HG03439 (cell line): ENCODE measurements around the gene CLECL1.
"Not testable (repeated sequence)": the region's sequence is repeated elsewhere in the genome, so short reads cannot be mapped to it uniquely, and the experiment has no call there.

Experiments used
- ATAC-seq: cut with Tn5 transposase; IDR thresholded peaks from one replicate; pipeline ENCODE4 v1.9.1; 2021; ENCODE audit warnings: mild to moderate bottlenecking, moderate library complexity; ENCODE audit not compliant: unreplicated experiment

The CLECL1 gene

DNA sequence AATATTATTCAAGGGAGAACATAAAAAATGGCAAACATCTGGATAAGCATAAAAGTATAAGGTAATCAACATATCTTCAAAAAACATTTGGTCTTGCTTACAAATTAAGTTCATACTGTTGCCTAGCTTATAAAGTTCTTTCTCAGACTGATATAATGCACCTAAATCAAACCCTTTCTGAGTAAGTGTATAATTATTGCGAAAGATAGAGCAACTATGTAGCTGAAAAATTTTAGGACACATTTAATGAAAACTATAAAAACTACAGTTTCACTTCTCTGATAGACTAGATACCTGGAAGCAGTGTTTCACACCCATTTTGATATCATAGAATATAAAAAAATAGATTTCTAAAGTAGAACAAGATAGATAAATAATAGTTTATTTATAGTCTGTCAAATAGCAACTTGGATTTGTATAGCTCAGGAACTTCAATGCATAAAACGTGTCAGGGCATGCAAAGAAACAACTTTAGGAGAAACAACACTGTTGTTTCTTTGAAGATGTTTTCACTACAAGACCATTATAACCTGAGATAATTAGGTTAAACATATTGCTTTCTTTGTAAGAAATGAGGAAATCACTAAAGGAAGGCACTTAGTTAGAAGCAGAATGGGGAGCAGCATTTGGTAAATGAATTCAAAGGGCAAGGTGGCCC, 7.6 kb downstream of the CLECL1 start:
- no peak for ATAC-seq

GRCh38 chr12:9724023-9724422, 8.9 kb downstream of the CLECL1 start:
- no peak for ATAC-seq

GRCh38 chr12:9721394-9722092, 11.4 kb downstream of the CLECL1 start:
- peak; percentile 40 for ATAC-seq

DNA sequence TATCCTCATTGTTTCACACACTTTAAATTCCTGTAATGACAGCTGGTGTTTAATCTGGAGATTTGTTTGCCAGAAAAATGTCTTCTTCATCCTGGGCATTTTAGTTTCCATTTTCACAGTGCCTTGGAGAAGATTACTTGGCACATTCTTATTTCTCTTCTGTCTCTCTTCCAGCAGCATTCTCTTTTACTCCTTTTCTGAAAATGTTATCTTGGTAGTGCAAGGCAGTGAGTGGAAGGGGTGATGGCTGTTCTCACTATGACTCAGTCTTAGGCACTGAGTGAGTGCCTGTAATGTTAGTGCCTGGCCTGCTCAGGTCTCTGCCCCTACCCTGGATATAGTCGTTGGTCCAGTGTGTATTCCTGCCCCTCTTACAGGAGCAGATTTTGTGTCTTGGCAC, 13.1 kb downstream of the CLECL1 start:
- no peak for ATAC-seq

DNA sequence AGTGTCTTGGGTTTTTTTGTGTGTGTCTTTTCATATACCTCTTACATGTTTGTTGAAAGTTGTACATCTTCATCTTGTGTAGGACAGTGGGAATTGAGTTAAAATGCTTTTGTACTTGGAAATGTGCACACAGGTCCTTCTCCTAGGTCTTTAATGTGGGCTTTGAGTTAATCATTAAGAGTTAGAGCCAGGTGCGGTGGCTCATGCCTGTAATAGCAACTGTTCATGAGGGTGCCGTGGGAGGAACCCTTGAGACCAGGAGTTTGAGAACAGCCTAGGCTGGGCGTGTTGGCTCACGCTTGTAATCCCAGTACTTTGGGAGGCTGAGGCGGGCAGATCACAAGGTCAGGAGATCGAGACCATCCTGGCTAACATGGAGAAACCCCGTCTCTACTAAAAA, 13.9 kb downstream of the CLECL1 start:
- ATAC-seq = no peak

- ATAC-seq = peak; percentile 35
Measured at GRCh38 chr12:9717070-9717925, 15.6 kb downstream of the CLECL1 start.

DNA sequence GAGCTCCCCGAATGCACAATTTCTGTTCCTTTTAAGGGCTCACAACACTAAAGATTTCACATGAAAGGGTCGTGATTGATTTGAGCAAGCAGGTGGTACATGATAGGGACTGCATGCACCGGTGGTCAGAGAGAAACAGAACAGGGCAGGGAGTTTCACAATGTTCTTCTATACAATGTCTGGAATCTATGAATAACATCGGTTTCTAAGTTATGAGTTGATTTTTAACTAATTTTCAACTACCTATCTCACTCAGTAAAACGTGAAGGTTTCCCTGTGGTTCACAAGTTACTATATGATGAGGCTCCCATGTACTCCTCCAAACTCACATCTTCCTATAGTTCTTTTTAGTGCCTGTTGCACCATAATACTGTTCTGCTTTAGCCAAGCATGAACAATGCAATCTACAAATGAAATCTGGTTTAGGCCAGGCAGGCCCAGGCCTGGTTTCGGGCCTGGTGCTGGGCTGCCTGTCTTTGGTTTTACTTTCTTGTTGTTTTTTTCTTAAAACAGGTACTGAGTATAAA, 19.8 kb downstream of the CLECL1 start:
- ATAC-seq = peak; percentile 45

GRCh38 chr12:9711664-9712063, 21.2 kb downstream of the CLECL1 start:
- no peak for ATAC-seq

- no peak for ATAC-seq
Measured at GRCh38 chr12:9710584-9711375, 22.1 kb downstream of the CLECL1 start.

DNA sequence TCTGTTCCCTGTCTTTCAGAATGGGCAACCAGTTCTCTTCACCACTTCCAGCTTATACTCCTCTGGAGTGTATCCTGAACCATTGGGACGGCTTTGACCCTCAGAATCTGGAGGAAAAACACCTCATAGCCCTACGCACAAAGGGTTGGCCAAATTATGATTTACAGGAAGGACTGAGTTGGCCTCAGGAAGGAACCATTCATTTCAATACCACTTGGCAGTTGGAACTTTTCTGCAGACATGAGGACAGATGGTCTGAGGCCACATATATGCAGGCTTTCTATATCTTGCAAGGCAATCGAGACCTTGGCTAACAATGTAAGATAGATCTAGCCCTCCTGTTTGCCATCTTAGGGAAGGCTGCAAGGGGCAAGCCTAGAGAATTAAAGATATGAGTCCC, 24.0 kb downstream of the CLECL1 start:
- no peak for ATAC-seq

GRCh38 chr12:9707864-9708808, 24.8 kb downstream of the CLECL1 start:
- ATAC-seq = no peak

DNA sequence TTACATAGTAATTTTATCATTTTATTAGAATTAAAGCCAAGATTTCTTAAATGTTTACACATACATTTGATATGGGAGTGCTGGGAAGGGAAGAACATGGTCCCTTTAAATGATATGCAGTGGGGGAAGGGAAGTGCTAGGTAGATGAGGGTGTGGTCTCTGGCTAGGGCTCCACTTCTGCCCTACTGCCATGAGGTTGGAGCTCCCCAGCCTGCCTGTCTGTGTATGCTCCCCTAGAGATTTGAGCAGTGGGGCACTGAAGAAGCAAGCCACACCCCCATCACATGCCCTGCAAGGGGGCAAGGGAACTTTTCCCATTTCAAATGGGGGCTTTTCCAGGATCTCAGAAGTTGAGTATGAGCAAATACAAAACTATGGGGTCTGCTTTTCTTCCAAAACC, 25.5 kb downstream of the CLECL1 start:
- no peak for ATAC-seq

DNA sequence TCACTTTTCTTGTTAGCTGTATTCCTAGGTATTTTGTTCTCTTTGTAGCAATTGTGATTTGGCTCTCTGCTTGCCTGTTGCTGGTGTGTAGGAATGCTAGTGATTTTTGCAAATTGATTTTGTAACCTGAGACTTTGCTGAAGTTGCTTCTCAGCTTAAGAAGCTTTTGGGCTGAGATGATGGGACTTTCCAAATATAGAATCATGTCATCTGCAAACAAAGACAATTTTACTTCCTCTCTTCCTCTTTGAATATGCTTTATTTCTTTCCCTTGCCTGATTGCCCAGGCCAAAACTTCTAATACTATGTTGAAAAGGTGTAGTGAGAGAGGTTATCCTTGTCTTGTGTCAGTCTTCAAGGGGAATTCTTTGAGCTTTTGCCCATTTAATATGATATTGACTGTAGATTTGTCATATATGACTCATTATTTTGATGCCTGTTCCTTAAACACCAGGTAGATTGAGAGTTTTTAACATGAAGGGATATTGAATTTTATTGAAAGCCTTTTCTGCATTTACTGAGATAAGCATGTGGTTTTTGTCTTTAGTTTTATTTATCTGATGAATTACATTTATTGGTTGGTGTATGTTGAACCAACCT, 26.7 kb downstream of the CLECL1 start:
- ATAC-seq = no peak

- not testable (repeated sequence) for ATAC-seq
Measured at GRCh38 chr12:9704561-9704960, 28.3 kb downstream of the CLECL1 start.

- ATAC-seq = no peak
Measured at GRCh38 chr12:9702255-9702654, 30.6 kb downstream of the CLECL1 start.

GRCh38 chr12:9701380-9702154, 31.3 kb downstream of the CLECL1 start:
- ATAC-seq = no peak

DNA sequence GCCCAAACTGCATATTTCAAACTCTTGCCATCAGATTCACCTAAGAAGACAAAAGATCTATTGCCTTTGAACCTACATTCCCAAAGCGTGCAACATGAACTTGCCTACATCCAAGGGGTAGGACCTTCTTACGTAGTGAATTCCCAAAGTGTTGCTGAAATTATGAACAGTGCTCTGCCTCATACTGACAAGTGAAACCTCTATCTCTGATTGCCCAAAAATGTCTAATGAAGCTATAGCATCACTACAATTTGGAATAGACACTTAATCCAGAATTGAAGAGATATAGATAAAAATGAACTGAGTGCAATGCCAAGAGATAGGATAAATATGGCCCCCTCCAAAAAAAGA, 32.3 kb downstream of the CLECL1 start:
- no peak for ATAC-seq

GRCh38 chr12:9699898-9700605, 32.8 kb downstream of the CLECL1 start:
- ATAC-seq = no peak
